Testis (tissue), 3 donors: Measurements from ENCODE around the gene RNH1. TPM values are rescaled to one million over a fixed set of nuclear protein-coding genes. Genes with fewer than 3 reads are reported as not detected.

ENCODE experiments used
- polyA plus RNA-seq: library from polyadenylated mRNA; stranded (reverse); fragments of 350-450 nt; fragmentation: Illumina TruSeq; extraction: RNeasy Lipid Tissue Mini Kit (QIAGEN cat#74804); gene quantifications from one replicate; pipeline ENCODE4 v1.2.3, GENCODE V29; 2014; ENCODE audit warnings: low read depth, low replicate concordance; ENCODE audit not compliant: insufficient read depth
- total RNA-seq, 2 donors: library from RNA; depleted of rRNA; stranded (reverse); fragments of >200 nt; gene quantifications; one replicate each; pipeline ENCODE4 v1.2.3, GENCODE V29; 2016

The RNH1 gene
- total and polyA plus RNA-seq, 3 donors from 2014 or later = 210 to 264 (median 211) TPM

Other genes starting within 250 kb of the RNH1 start
- 1 to 10 TPM in 1 of 2 donors, under 1 TPM in 1; 0.31 to 2.4 TPM for gene NLRP6, start 228.8 kb downstream of the RNH1 start, total RNA-seq
- 0.26 TPM for gene NLRP6, start 228.8 kb downstream of the RNH1 start, polyA plus RNA-seq
- gene PGGHG, start 218.1 kb downstream of the RNH1 start, total RNA-seq = 10 to 100 TPM; 26.5 to 32.5 TPM
- 8.2 TPM for gene PGGHG, start 218.1 kb downstream of the RNH1 start, polyA plus RNA-seq
- gene IFITM5, start 207.7 kb downstream of the RNH1 start, total RNA-seq = not detected
- not detected for gene IFITM5, start 207.7 kb downstream of the RNH1 start, polyA plus RNA-seq
- gene IFITM2, start 199.4 kb downstream of the RNH1 start, total RNA-seq = 100 to 1,000 TPM; 119 to 169 TPM
- 283 TPM for gene IFITM2, start 199.4 kb downstream of the RNH1 start, polyA plus RNA-seq
- 10 to 100 TPM; 63.1 to 93.3 TPM for gene IFITM1, start 193.2 kb downstream of the RNH1 start, total RNA-seq
- gene IFITM1, start 193.2 kb downstream of the RNH1 start, polyA plus RNA-seq = 146 TPM
- gene IFITM3, start 186.4 kb downstream of the RNH1 start, total RNA-seq = 100 to 1,000 TPM; 256 to 459 TPM
- 717 TPM for gene IFITM3, start 186.4 kb downstream of the RNH1 start, polyA plus RNA-seq
- gene B4GALNT4, start 137.7 kb downstream of the RNH1 start, total RNA-seq = 10 to 100 TPM in 1 of 2 donors, 1 to 10 TPM in 1; 7.2 to 10.1 TPM
- gene B4GALNT4, start 137.7 kb downstream of the RNH1 start, polyA plus RNA-seq = 4.3 TPM
- 1 to 10 TPM; 1.6 to 3.1 TPM for gene PKP3, start 113.0 kb downstream of the RNH1 start, total RNA-seq
- 1.2 TPM for gene PKP3, start 113.0 kb downstream of the RNH1 start, polyA plus RNA-seq
- 10 to 100 TPM; 39.3 to 43.8 TPM for gene SIGIRR, start 92.2 kb downstream of the RNH1 start, total RNA-seq
- 35.5 TPM for gene SIGIRR, start 92.2 kb downstream of the RNH1 start, polyA plus RNA-seq
- 1 to 10 TPM; 1.9 to 2.9 TPM for gene ANO9, start 65.2 kb downstream of the RNH1 start, total RNA-seq
- gene ANO9, start 65.2 kb downstream of the RNH1 start, polyA plus RNA-seq = 1.6 TPM
- gene PTDSS2, start 57.0 kb downstream of the RNH1 start, total RNA-seq = 100 to 1,000 TPM; 107 to 160 TPM
- 116 TPM for gene PTDSS2, start 57.0 kb downstream of the RNH1 start, polyA plus RNA-seq
- 10 to 100 TPM; 35.1 to 49.7 TPM for gene HRAS, start 28.3 kb upstream of the RNH1 start, total RNA-seq
- 31.4 TPM for gene HRAS, start 28.3 kb upstream of the RNH1 start, polyA plus RNA-seq
- gene LRRC56, start 30.3 kb upstream of the RNH1 start, total RNA-seq = 10 to 100 TPM; 11.6 to 22.2 TPM
- gene LRRC56, start 30.3 kb upstream of the RNH1 start, polyA plus RNA-seq = 23.5 TPM
- 10 to 100 TPM; 29.2 to 59.9 TPM for gene LMNTD2, start 53.5 kb upstream of the RNH1 start, total RNA-seq
- 26.1 TPM for gene LMNTD2, start 53.5 kb upstream of the RNH1 start, polyA plus RNA-seq
- gene RASSF7, start 53.7 kb upstream of the RNH1 start, total RNA-seq = 10 to 100 TPM; 22.0 to 35.7 TPM
- gene RASSF7, start 53.7 kb upstream of the RNH1 start, polyA plus RNA-seq = 13.2 TPM
- 10 to 100 TPM; 62.9 to 74.4 TPM for gene PHRF1, start 69.2 kb upstream of the RNH1 start, total RNA-seq
- gene PHRF1, start 69.2 kb upstream of the RNH1 start, polyA plus RNA-seq = 30.2 TPM
- gene IRF7, start 108.7 kb upstream of the RNH1 start, total RNA-seq = 10 to 100 TPM; 13.0 to 30.1 TPM
- 9.9 TPM for gene IRF7, start 108.7 kb upstream of the RNH1 start, polyA plus RNA-seq
- gene CDHR5, start 117.7 kb upstream of the RNH1 start, total RNA-seq = under 1 TPM; 0.12 to 0.63 TPM
- gene CDHR5, start 117.7 kb upstream of the RNH1 start, polyA plus RNA-seq = 2.3 TPM
- 1 to 10 TPM; 3.4 to 9.3 TPM for gene SCT, start 119.9 kb upstream of the RNH1 start, total RNA-seq
- gene SCT, start 119.9 kb upstream of the RNH1 start, polyA plus RNA-seq = 1.5 TPM
- gene DRD4, start 130.0 kb upstream of the RNH1 start, total RNA-seq = 1 to 10 TPM; 2.0 to 3.3 TPM
- 1.5 TPM for gene DRD4, start 130.0 kb upstream of the RNH1 start, polyA plus RNA-seq
- gene DEAF1, start 188.0 kb upstream of the RNH1 start, total RNA-seq = 100 to 1,000 TPM in 1 of 2 donors, 10 to 100 TPM in 1; 82.5 to 116 TPM
- 47.9 TPM for gene DEAF1, start 188.0 kb upstream of the RNH1 start, polyA plus RNA-seq
- gene TMEM80, start 188.6 kb upstream of the RNH1 start, total RNA-seq = 10 to 100 TPM; 72.8 to 74.5 TPM
- 38.9 TPM for gene TMEM80, start 188.6 kb upstream of the RNH1 start, polyA plus RNA-seq
- gene EPS8L2, start 199.0 kb upstream of the RNH1 start, total RNA-seq = 10 to 100 TPM; 27.3 to 29.1 TPM
- 14.3 TPM for gene EPS8L2, start 199.0 kb upstream of the RNH1 start, polyA plus RNA-seq
- gene TALDO1, start 240.2 kb upstream of the RNH1 start, total RNA-seq = 10 to 100 TPM; 84.8 to 88.1 TPM
- 86.6 TPM for gene TALDO1, start 240.2 kb upstream of the RNH1 start, polyA plus RNA-seq